Activated naive CD4-positive, alpha-beta T cell treated with anti-CD3 and anti-CD28 coated beads, Interleukin-2, amount 10 ng/mL, durations not matched to agents 7 days and 5 days (primary cell): ENCODE results near the gene OSMR.

Source experiments
- CTCF ChIA-PET: fragments of 350-600 bp; sonication (Branson Sonifier 250); formaldehyde crosslinking; loops from one replicate; lab custom pipeline; 2021; ENCODE audit warnings: antibody characterized with exemption; lab: Charles Lee
- DNase-seq: peaks from one replicate; pipeline ENCODE4 v3.0.0-alpha.2; 2020
- H3K27ac Mint-ChIP-seq: one replicate; pipeline ENCODE4 v1.8.0; 2021; ENCODE audit warnings: mild to moderate bottlenecking, moderate library complexity, mixed read lengths
- H3K27me3 Mint-ChIP-seq: one replicate; pipeline ENCODE4 v1.8.0; 2021; ENCODE audit warnings: mild to moderate bottlenecking, mixed read lengths
- H3K36me3 Mint-ChIP-seq: one replicate; pipeline ENCODE4 v1.8.0; 2021; ENCODE audit warnings: mixed read lengths
- H3K4me1 Mint-ChIP-seq: one replicate; pipeline ENCODE4 v1.8.0; 2021; ENCODE audit warnings: mixed read lengths
- H3K4me3 Mint-ChIP-seq: one replicate; pipeline ENCODE4 v1.8.0; 2021; ENCODE audit warnings: mild to moderate bottlenecking, moderate library complexity, mixed read lengths
- H3K9me3 Mint-ChIP-seq: one replicate; pipeline ENCODE4 v1.8.0; 2021; ENCODE audit warnings: mixed read lengths

Gene OSMR

GRCh38 chr5:38936269-38936668, 90.5 kb downstream of the OSMR start:
- Mint-ChIP-seq H3K36me3 (peaks cover 16% of the 10 kb centered on the region), H3K4me3 (no peak overlapping the region), H3K27ac (no peak overlapping the region), H3K27me3 (peaks cover under 1% of the 10 kb centered on the region), H3K9me3 (no peaks in the 10 kb centered on the region), H3K4me1 (no peaks in the 10 kb centered on the region)
- CTCF ChIA-PET = interaction anchor here (1.0 kb wide), 1 partner anchor 15 kb away, joined by 4 read pairs; no protein-coding TSS in a partner anchor
- no peak for DNase-seq

- Mint-ChIP-seq H3K36me3 (peaks cover 26% of the 10 kb centered on the region), H3K4me1 (no peaks in the 10 kb centered on the region), H3K9me3 (no peaks in the 10 kb centered on the region), H3K4me3 (no peak overlapping the region), H3K27me3 (no peaks in the 10 kb centered on the region), H3K27ac (no peak overlapping the region)
- no peak for DNase-seq
- CTCF ChIA-PET = no interaction called here
These were observed 92.6 kb downstream of the OSMR start for GRCh38 chr5:38938424-38938823.

GRCh38 chr5:38938973-38939372, 93.2 kb downstream of the OSMR start:
- no peaks in the 10 kb centered on the region for H3K27me3 Mint-ChIP-seq
- no peaks in the 10 kb centered on the region for H3K4me1 Mint-ChIP-seq
- no peak overlapping the region for H3K4me3 Mint-ChIP-seq
- no peak for DNase-seq
- no peak overlapping the region for H3K27ac Mint-ChIP-seq
- peaks cover 26% of the 10 kb centered on the region for H3K36me3 Mint-ChIP-seq
- CTCF ChIA-PET = no interaction called here
- H3K9me3 Mint-ChIP-seq = no peaks in the 10 kb centered on the region

GRCh38 chr5:38940230-38940858, 94.5 kb downstream of the OSMR start:
- Mint-ChIP-seq H3K27ac (no peak overlapping the region), H3K36me3 (peaks cover 33% of the 10 kb centered on the region), H3K9me3 (no peaks in the 10 kb centered on the region), H3K4me1 (no peaks in the 10 kb centered on the region), H3K4me3 (no peak overlapping the region), H3K27me3 (no peaks in the 10 kb centered on the region)
- CTCF ChIA-PET = no interaction called here
- DNase-seq = no peak

GRCh38 chr5:38941912-38942311, 96.1 kb downstream of the OSMR start:
- no peak for DNase-seq
- peaks cover 35% of the 10 kb centered on the region for H3K36me3 Mint-ChIP-seq

GRCh38 chr5:38944282-38944681, 98.5 kb downstream of the OSMR start:
- Mint-ChIP-seq H3K27me3 (no peaks in the 10 kb centered on the region), H3K27ac (no peak overlapping the region), H3K36me3 (peaks cover 38% of the 10 kb centered on the region), H3K4me3 (no peak overlapping the region), H3K9me3 (no peaks in the 10 kb centered on the region), H3K4me1 (peaks cover 7% of the 10 kb centered on the region)
- CTCF ChIA-PET = no interaction called here
- no peak for DNase-seq

More at GRCh38 chr5:38941912-38942311, 96.1 kb downstream of the OSMR start:
- no peaks in the 10 kb centered on the region for H3K27me3 Mint-ChIP-seq
- no peak overlapping the region for H3K4me3 Mint-ChIP-seq
- H3K9me3 Mint-ChIP-seq = no peaks in the 10 kb centered on the region
- CTCF ChIA-PET = no interaction called here
- no peak overlapping the region for H3K27ac Mint-ChIP-seq
- H3K4me1 Mint-ChIP-seq = peaks cover 7% of the 10 kb centered on the region

- Mint-ChIP-seq H3K27me3 (no peaks in the 10 kb centered on the region), H3K4me3 (no peak overlapping the region), H3K27ac (no peak overlapping the region), H3K9me3 (no peaks in the 10 kb centered on the region), H3K4me1 (peaks cover 7% of the 10 kb centered on the region), H3K36me3 (peaks cover 52% of the 10 kb centered on the region)
- no peak for DNase-seq
- CTCF ChIA-PET = interaction anchor here (0.6 kb wide), 1 partner anchor 66 kb away, joined by 3 read pairs; no protein-coding TSS in a partner anchor
These were observed 102.7 kb downstream of the OSMR start for GRCh38 chr5:38948501-38948900.

- peaks cover 54% of the 10 kb centered on the region for H3K36me3 Mint-ChIP-seq
- H3K9me3 Mint-ChIP-seq = no peaks in the 10 kb centered on the region
These were observed 107.7 kb downstream of the OSMR start for GRCh38 chr5:38953426-38954012.

GRCh38 chr5:38961691-38962090, 115.9 kb downstream of the OSMR start:
- Mint-ChIP-seq H3K9me3 (no peaks in the 10 kb centered on the region), H3K4me1 (no peaks in the 10 kb centered on the region), H3K27ac (no peak overlapping the region), H3K4me3 (no peak overlapping the region), H3K27me3 (no peaks in the 10 kb centered on the region), H3K36me3 (peaks cover 38% of the 10 kb centered on the region)
- CTCF ChIA-PET = no interaction called here
- no peak for DNase-seq

More at GRCh38 chr5:38953426-38954012, 107.7 kb downstream of the OSMR start:
- Mint-ChIP-seq H3K27me3 (no peaks in the 10 kb centered on the region), H3K4me3 (no peak overlapping the region), H3K4me1 (no peaks in the 10 kb centered on the region), H3K27ac (no peak overlapping the region)
- DNase-seq = no peak
- CTCF ChIA-PET = no interaction called here

GRCh38 chr5:38968665-38969064, 122.9 kb downstream of the OSMR start:
- CTCF ChIA-PET = no interaction called here
- H3K36me3 Mint-ChIP-seq = peaks cover 14% of the 10 kb centered on the region
- no peaks in the 10 kb centered on the region for H3K27me3 Mint-ChIP-seq
- no peaks in the 10 kb centered on the region for H3K4me1 Mint-ChIP-seq
- DNase-seq = no peak
- no peak overlapping the region for H3K27ac Mint-ChIP-seq
- H3K4me3 Mint-ChIP-seq = no peak overlapping the region
- no peaks in the 10 kb centered on the region for H3K9me3 Mint-ChIP-seq

- Mint-ChIP-seq H3K9me3 (no peaks in the 10 kb centered on the region), H3K4me1 (no peaks in the 10 kb centered on the region), H3K36me3 (peaks cover 25% of the 10 kb centered on the region), H3K27me3 (no peaks in the 10 kb centered on the region), H3K27ac (no peak overlapping the region), H3K4me3 (no peak overlapping the region)
- CTCF ChIA-PET = interaction anchor here (1.5 kb wide), 1 partner anchor 102 kb away, joined by 6 read pairs; no protein-coding TSS in a partner anchor
- no peak for DNase-seq
These were observed 132.2 kb downstream of the OSMR start for GRCh38 chr5:38978036-38978435.

GRCh38 chr5:38979535-38979934, 133.7 kb downstream of the OSMR start:
- H3K9me3 Mint-ChIP-seq = no peaks in the 10 kb centered on the region
- CTCF ChIA-PET = interaction anchor here (1.5 kb wide), 1 partner anchor 101 kb away, joined by 6 read pairs; no protein-coding TSS in a partner anchor
- H3K4me1 Mint-ChIP-seq = no peaks in the 10 kb centered on the region
- peaks cover 23% of the 10 kb centered on the region for H3K36me3 Mint-ChIP-seq
- no peak overlapping the region for H3K27ac Mint-ChIP-seq
- H3K27me3 Mint-ChIP-seq = no peaks in the 10 kb centered on the region
- DNase-seq = no peak
- H3K4me3 Mint-ChIP-seq = no peak overlapping the region
